NCI-H2196 (cell line): ENCODE results near the gene TTYH2.
"Not testable (repeated sequence)": the region's sequence is repeated elsewhere in the genome, so short reads cannot be mapped to it uniquely, and the experiment has no call there.

Source experiments
- DNase-seq: peaks from one replicate; lab custom pipeline; 2025; ENCODE audit not compliant: unreplicated experiment; lab: John Stamatoyannopoulos, UW

TTYH2 gene, protein sequence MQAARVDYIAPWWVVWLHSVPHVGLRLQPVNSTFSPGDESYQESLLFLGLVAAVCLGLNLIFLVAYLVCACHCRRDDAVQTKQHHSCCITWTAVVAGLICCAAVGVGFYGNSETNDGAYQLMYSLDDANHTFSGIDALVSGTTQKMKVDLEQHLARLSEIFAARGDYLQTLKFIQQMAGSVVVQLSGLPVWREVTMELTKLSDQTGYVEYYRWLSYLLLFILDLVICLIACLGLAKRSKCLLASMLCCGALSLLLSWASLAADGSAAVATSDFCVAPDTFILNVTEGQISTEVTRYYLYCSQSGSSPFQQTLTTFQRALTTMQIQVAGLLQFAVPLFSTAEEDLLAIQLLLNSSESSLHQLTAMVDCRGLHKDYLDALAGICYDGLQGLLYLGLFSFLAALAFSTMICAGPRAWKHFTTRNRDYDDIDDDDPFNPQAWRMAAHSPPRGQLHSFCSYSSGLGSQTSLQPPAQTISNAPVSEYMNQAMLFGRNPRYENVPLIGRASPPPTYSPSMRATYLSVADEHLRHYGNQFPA

GRCh38 chr17:74212913-74213791 lies at the start of gene TTYH2:
Gene TTYH2 (plus strand): TSS chr17:74213571. CDS start chr17:74213588, 17 bp downstream.
- DNase-seq: peak; percentile 88

DNA sequence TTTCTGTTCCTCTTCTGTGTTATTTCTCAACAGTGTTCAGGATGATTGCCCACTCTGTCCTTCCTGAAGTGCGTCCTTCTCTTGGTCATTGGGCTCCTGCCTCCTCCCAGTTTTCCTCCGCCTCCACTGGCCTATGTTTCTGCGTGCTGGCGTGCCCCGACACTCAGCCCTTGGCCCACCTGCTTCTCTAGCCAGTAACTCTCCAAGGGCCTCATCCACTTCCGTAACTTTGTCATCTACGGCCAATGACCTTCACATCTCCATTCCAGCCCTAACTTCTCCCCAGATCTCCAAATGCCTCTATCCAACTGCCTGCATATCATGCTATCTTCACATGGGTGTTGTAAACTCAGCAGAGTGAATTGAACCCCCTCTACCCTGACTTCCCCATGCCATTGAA lies 49.5 kb upstream of the TTYH2 start:
- DNase-seq: no peak

GRCh38 chr17:74164446-74165045 lies 48.8 kb upstream of the TTYH2 start:
- no peak for DNase-seq

GRCh38 chr17:74165797-74166365 lies 47.5 kb upstream of the TTYH2 start:
- no peak for DNase-seq

DNA sequence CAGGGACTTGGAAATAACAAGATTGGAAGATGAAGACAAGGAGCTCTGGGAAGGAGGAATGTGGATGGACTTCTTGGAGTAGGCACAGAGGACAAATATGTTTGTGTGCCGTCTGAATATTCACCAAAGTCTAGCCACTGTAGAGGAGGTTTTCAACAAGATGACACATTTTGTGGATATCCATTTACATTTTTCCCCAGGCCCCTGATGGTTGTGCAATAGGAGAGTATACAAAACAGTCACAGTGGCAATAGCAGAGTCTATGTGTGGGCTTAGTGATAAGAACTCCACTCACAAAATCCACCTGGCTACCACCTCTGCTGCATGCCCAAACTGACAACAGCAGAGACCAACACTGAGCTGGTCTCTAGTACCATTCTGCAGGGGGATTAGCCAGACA lies 42.4 kb upstream of the TTYH2 start:
- DNase-seq: no peak

- DNase-seq: no peak
Observed at GRCh38 chr17:74172700-74173099, 40.7 kb upstream of the TTYH2 start.

GRCh38 chr17:74176546-74177001 lies 36.8 kb upstream of the TTYH2 start:
- DNase-seq: peak; percentile 72

GRCh38 chr17:74177018-74177450 lies 36.3 kb upstream of the TTYH2 start:
- no peak for DNase-seq

DNA sequence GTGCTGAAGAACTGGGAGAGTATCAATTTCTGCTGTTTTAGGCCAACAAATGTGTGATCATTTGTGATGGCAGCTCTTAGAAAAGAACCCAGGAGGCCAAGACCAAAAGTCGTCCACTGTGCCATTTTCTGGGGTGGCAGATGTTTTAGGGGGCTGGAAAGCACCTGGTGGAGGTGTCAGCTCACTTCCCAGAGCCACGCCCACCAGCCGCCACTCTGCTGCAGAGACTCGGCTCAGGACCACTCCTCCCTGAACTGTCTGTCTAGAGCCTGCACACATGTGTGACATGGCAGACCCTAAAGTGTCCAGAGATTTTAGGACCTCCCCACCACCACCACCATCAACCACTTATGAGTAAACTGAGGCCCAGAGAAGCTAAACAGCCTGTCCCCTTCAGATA lies 33.8 kb upstream of the TTYH2 start:
- no peak for DNase-seq

GRCh38 chr17:74180336-74180735 lies 33.0 kb upstream of the TTYH2 start:
- DNase-seq: no peak

- DNase-seq: no peak
Observed at GRCh38 chr17:74181341-74181740, 32.0 kb upstream of the TTYH2 start.

GRCh38 chr17:74182041-74182723 lies 31.2 kb upstream of the TTYH2 start:
- DNase-seq: no peak

DNA sequence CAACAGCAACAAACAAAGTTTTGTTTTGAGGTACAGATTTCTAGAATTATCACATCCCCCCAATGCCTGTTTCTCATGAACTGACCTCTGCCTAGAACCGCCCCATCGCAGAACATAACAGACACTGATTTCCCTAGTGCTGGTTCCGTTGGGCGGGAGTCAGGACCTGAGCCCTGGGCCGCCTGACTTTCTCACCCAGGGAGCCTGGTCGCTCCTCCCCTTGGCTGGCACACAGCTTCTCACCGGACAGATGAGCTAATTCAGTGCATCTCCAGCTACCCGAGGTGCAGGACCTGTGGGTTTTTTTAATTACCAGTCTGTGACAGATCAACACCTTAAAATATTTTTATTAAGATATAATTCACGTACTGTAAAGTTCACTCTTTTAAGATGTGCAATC lies 30.0 kb upstream of the TTYH2 start:
- DNase-seq: no peak

DNA sequence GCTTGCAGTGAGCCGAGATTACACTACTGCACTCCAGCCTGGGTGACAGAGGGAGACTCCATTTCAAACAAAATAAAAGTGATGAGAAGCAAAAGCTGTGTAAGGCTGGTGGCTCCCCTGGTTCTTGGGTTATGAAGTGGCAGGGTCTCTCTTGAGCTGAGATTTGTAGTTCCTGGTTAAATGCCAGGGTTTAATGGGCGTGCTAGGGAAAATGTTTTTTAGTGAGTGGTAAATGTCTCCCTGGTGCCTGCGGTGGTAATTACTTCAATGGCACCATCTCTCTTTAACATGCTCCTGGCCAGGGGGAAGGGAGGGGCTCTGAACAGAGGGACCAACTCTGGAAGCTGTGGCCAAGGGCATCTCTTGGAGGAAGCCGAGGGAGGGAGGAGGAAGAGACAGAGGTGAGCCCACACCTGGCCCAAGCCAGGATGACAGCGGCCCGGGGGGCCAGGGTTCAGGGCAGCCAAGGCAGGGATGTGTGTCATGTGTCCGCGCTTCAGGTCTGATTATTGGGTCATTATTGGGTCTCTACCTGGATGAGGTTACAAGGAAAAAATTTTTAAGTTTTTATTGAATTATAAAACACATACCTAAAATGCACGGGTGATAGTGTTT lies 27.7 kb upstream of the TTYH2 start:
- no peak for DNase-seq

DNA sequence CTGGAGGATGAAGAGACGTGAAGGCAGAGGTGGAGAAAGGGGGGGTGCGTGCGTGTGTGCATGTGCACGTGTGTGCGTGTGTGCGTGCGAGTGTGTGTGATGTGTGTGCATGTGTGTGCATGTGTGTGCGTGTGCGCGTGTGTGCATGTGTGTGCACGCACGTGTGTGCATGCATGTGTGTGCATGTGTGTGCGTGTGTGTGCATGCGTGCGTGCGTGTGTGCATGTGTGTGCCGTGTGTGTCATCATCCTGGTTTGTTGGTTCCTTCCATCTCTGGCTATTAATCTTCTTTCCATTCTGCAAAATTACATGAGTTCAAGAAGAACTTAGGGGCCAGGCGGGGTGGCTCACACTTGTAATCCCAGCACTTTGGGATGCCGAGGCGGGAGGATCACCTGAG lies 26.9 kb upstream of the TTYH2 start:
- DNase-seq: no peak

DNA sequence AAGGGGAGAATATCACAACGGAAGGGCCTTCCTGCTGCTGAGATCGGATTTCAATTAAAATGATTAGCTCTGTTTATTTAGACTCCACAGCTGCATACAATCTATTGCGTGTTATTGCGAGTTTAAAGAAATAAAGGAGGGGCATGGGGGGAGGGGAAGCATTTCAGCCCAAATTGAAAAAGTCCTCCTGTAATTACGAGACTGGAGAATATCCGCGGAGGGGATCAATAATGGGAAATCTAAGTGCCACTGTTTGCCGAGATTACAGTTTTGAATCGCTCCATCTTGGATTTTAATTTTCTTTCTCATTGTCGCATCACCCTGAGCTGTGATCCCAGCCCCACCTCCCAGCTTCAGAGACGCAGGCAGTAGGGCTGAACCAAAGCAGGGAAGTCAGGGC lies 25.6 kb upstream of the TTYH2 start:
- DNase-seq: peak; percentile 61

DNA sequence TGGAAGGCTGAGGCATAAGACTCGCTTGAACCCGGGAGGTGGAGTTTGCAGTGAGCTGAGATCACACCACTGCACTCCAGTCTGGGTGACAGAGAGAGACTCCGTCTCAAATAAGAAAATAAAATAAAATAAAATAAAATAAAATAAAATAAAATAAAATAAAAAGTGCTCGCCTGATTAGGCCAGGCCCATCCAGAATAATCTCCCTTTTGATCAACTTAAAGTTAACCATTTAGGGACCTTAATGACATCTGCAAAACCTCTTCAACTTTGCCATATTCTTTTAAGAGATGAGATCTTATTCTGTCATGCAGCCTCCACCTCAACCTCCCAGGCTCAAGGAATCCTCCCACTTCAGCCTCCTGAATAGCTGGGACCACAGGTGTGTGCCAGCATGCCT lies 24.7 kb upstream of the TTYH2 start:
- DNase-seq: not testable (repeated sequence)

- peak; percentile 69 for DNase-seq
Observed at GRCh38 chr17:74190154-74190553, 23.2 kb upstream of the TTYH2 start.

DNA sequence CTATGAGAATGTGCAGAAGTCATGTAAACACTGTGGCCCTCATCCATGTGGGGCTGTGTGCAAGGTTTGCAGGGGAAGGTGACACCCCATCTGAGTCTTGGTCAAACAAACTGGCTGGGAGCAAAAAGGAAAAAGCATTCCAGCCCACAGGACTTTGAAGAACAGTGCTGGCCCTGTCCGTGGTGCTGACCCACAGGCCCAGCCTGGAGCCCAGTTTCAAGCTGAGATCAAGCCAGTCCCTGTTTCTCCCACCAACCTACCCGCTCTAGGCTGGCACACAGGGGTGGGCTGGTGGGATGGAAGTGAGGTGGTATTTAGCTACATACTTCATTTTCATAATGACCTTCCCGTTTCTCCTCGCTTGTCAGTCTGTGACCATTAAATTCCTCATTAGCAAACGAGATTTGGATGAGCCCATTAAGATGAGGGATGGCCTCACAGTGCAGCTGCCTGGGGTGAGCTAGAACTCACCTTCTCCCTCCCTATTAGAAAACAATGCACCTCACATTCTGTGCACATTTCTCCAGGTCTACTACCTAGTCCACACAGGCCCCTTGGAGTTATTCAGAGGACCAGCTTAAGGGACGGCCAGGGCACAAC lies 22.5 kb upstream of the TTYH2 start:
- DNase-seq: no peak
